ENCODE results near the gene YAF2.

Gene YAF2

DNA sequence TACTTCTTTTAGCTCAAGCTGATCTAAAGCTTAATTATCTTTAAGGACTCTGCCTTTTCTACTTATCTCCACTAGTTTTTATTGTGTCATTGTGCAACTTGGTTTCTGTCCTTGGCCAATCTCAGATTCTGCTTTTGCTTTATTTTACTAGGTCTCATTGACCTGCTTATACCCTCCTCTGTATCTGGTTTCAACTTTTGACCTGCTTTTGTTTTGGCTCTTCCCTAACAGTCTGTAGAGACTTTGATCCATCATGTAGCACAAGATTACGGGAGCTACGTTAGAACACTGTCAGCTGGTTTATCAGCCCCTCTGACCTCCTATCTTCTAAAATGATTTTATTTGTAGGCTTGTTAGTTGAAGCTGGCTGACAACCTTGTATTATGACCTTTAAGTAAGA lies 44.2 kb upstream of the YAF2 start:
- no peak for DNase-seq (ENCODE audit: low read depth)
- H3K4me3 ChIP-seq (ENCODE audit: control insufficient read depth, low read depth, low read length) = no peak overlapping the region
- TF ChIP-seq, protein P1, sequence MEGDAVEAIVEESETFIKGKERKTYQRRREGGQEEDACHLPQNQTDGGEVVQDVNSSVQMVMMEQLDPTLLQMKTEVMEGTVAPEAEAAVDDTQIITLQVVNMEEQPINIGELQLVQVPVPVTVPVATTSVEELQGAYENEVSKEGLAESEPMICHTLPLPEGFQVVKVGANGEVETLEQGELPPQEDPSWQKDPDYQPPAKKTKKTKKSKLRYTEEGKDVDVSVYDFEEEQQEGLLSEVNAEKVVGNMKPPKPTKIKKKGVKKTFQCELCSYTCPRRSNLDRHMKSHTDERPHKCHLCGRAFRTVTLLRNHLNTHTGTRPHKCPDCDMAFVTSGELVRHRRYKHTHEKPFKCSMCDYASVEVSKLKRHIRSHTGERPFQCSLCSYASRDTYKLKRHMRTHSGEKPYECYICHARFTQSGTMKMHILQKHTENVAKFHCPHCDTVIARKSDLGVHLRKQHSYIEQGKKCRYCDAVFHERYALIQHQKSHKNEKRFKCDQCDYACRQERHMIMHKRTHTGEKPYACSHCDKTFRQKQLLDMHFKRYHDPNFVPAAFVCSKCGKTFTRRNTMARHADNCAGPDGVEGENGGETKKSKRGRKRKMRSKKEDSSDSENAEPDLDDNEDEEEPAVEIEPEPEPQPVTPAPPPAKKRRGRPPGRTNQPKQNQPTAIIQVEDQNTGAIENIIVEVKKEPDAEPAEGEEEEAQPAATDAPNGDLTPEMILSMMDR (IDR thresholded peaks at IDR 0.05; ENCODE audit: control insufficient read depth, insufficient read depth, low read depth, low read length, missing control alignments) = no peak

DNA sequence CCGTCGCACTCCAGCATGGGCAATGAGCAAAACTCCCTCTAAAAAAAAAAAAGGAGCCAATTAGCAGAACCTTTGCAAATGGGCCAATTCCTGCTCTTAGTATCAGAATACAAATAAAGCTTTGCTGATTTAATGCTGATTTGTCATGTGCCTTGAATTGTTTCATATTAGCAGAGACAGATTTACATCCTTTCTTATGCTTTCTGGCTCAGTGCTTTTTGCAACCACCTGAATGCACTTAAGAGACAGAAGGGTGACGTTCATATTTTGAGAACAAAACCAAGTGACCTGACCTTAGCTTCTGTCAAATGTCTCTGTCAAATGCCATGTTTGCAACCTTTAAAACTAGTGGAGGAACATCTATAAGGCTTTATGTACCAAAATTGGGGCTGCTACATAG lies 43.8 kb upstream of the YAF2 start:
- no peak for DNase-seq (ENCODE audit: low read depth)
- TF ChIP-seq, protein P1 (IDR thresholded peaks at IDR 0.05; ENCODE audit: control insufficient read depth, insufficient read depth, low read depth, low read length, missing control alignments) = no peak

DNA sequence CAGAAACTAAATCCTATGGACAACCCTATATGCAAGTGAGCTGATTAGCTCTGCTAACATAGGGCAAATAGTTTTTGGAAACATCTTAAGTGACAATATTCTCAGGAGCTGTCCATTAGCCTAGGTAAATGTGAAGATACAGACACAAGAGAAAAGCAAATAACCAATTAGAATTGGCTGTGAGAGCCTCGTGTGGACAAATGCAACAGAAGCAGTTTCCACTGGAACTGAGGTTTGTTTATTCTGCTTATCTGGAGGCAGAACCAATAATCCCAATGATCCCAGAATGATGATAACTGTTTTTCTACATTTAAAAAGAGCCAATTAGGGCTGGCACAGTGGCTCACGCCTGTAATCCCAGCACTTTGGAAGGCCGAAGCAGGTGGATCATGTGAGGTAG lies 43.2 kb upstream of the YAF2 start:
- no peak overlapping the region for H3K4me3 ChIP-seq (ENCODE audit: control insufficient read depth, low read depth, low read length)
- TF ChIP-seq, protein P1 (IDR thresholded peaks at IDR 0.05; ENCODE audit: control insufficient read depth, insufficient read depth, low read depth, low read length, missing control alignments) = no peak
- no peak for DNase-seq (ENCODE audit: low read depth)

More for the DNA sequence above, 43.8 kb upstream of the YAF2 start:
- no peak overlapping the region for H3K4me3 ChIP-seq (ENCODE audit: control insufficient read depth, low read depth, low read length)

DNA sequence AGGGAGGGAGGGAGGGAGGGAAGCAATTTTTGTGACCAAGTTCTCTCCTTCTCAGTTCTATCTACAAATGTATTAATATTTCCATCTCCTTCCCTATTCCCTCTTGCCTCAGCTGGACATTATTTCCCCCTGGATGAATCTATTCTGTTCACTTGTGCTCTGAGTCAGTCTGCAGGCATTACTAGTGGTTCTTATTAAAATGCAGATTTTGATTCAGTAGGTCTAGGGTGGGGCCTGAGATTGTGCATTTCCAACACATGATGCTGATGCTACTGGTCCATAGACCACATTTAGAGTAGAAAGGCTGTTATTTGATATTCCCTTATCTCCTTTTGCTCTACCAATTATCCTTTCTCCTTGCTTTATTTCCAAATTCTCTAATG lies 40.1 kb upstream of the YAF2 start:
- DNase-seq (ENCODE audit: low read depth) = no peak

DNA sequence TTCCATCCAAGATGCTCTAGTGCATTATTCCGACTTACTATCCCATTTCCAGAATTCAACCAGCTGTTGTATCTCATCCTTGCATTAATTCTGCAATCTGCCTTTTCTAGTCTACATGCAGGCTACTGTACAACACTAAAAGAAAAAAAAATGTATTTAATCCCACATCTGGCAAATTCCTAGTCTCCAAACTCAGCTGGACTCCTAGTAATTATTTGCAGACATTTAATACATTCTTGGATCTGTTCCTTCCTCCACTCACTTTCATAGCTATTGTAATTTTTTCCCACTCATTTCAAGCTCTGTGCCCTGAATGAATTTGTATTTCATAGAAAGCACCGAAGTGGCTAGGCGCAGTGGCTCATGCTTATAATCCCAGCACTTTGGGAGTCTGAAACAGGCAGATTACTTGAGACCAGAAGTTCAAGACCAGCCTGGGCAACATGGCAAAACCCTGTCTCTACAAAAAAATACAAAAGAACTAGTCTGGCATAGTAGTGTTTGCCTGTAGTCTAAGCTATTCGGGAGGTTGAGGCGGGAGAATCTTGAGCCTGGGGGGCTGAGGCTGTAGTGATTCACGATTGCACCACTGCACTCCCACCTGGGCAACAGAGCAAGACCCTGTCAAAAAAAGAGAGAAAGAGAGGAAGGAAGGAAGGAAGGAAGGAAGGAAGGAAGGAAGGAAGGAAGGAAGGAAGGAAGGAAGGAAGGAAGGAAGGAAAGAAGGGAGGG lies 39.5 kb upstream of the YAF2 start:
- H3K4me3 ChIP-seq (ENCODE audit: control insufficient read depth, low read depth, low read length) = no peak overlapping the region
- TF ChIP-seq, protein P1 (IDR thresholded peaks at IDR 0.05; ENCODE audit: control insufficient read depth, insufficient read depth, low read depth, low read length, missing control alignments) = no peak
- no peak for DNase-seq (ENCODE audit: low read depth)

More for the DNA sequence above, 40.1 kb upstream of the YAF2 start:
- no peak overlapping the region for H3K4me3 ChIP-seq (ENCODE audit: control insufficient read depth, low read depth, low read length)
- TF ChIP-seq, protein P1 (IDR thresholded peaks at IDR 0.05; ENCODE audit: control insufficient read depth, insufficient read depth, low read depth, low read length, missing control alignments) = no peak

DNA sequence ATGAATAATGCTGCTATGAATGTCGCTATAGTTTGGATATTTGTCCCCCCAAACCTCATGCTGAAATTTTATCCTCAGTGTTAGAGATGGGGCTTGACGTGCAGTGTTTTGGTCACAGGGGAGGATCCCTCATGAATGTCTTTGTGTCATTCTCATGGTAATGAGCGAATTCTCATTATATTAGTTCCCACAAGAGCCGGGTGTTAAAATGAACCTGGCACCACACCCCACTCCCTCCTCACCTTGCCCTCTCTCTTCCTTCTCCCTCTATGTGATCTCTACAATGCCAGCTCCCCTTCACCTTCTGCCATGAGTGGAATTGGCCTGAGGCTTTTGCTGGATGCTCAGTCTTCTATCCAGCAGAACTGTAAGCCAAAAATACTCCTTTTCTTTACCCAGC lies 37.5 kb upstream of the YAF2 start:
- H3K4me3 ChIP-seq (ENCODE audit: control insufficient read depth, low read depth, low read length) = no peak overlapping the region
- DNase-seq (ENCODE audit: low read depth) = no peak
- TF ChIP-seq, protein P1 (IDR thresholded peaks at IDR 0.05; ENCODE audit: control insufficient read depth, insufficient read depth, low read depth, low read length, missing control alignments) = no peak
